ENCODE data around the gene OR6F1.
"Not testable (repeated sequence)": the region's sequence is repeated elsewhere in the genome, so short reads cannot be mapped to it uniquely, and the experiment has no call there.

OR6F1 gene

GRCh38 chr1:247716546-247716945 lies at the start of gene OR6F1:
Gene OR6F1 (minus strand): TSS chr1:247716646. CDS start chr1:247712755, 3,891 bp downstream.
- DNase-seq (ENCODE audit: low read depth) = no peak

GRCh38 chr1:247760456-247760855 lies 44.0 kb upstream of the OR6F1 start, which contains the start of gene OR1C1:
Gene OR1C1 (minus strand): TSS chr1:247760556. CDS start chr1:247758406, 2,150 bp downstream.
- DNase-seq (ENCODE audit: low read depth) = no peak

- DNase-seq (ENCODE audit: low read depth) = not testable (repeated sequence)
These were observed 37.9 kb upstream of the OR6F1 start for GRCh38 chr1:247754311-247754710.

- no peak for DNase-seq (ENCODE audit: low read depth)
These were observed 33.4 kb upstream of the OR6F1 start for GRCh38 chr1:247749870-247750269.

GRCh38 chr1:247748041-247748440 lies 31.6 kb upstream of the OR6F1 start, which contains the start of gene OR14A2:
Gene OR14A2 (minus strand): TSS chr1:247748141.
- DNase-seq (ENCODE audit: low read depth) = no peak

- DNase-seq (ENCODE audit: low read depth) = no peak
These were observed 31.2 kb upstream of the OR6F1 start for GRCh38 chr1:247747616-247748015.

GRCh38 chr1:247746391-247746935 lies 30.0 kb upstream of the OR6F1 start:
- DNase-seq (ENCODE audit: low read depth) = no peak

GRCh38 chr1:247742215-247742760 lies 25.8 kb upstream of the OR6F1 start:
- not testable (repeated sequence) for DNase-seq (ENCODE audit: low read depth)

- no peak for DNase-seq (ENCODE audit: low read depth)
These were observed 25.3 kb upstream of the OR6F1 start for GRCh38 chr1:247741756-247742155.

GRCh38 chr1:247740721-247741120 lies 24.3 kb upstream of the OR6F1 start:
- no peak for DNase-seq (ENCODE audit: low read depth)

- no peak for DNase-seq (ENCODE audit: low read depth)
These were observed 21.9 kb upstream of the OR6F1 start, which contains the start of gene OR14K1 for GRCh38 chr1:247738315-247738714. Gene OR14K1 (plus strand): TSS chr1:247738615. CDS start chr1:247738615, 0 bp downstream.

- DNase-seq (ENCODE audit: low read depth) = no peak
These were observed 4.8 kb upstream of the OR6F1 start for GRCh38 chr1:247721222-247721621.

- DNase-seq (ENCODE audit: low read depth) = no peak
These were observed 2.7 kb downstream of the OR6F1 start for GRCh38 chr1:247713753-247714152.

GRCh38 chr1:247710681-247711080 lies 5.8 kb downstream of the OR6F1 start:
- not testable (repeated sequence) for DNase-seq (ENCODE audit: low read depth)

GRCh38 chr1:247701338-247701737 lies 15.1 kb downstream of the OR6F1 start:
- DNase-seq (ENCODE audit: low read depth) = no peak

- DNase-seq (ENCODE audit: low read depth) = no peak
These were observed 35.1 kb downstream of the OR6F1 start for GRCh38 chr1:247681288-247681897.

- DNase-seq (ENCODE audit: low read depth) = no peak
These were observed 36.3 kb downstream of the OR6F1 start for GRCh38 chr1:247680171-247680570.

GRCh38 chr1:247679639-247680038 lies 36.8 kb downstream of the OR6F1 start, which contains the start of gene OR13G1:
Gene OR13G1 (minus strand): TSS chr1:247679739. CDS start chr1:247673041, 6,698 bp downstream.
- DNase-seq (ENCODE audit: low read depth) = no peak

GRCh38 chr1:247669225-247669624 lies 47.2 kb downstream of the OR6F1 start:
- DNase-seq (ENCODE audit: low read depth) = no peak

Measured in fibroblast of gingiva (primary cell).